ENCODE results near the gene PI4KA.
"Not testable (repeated sequence)": the region's sequence is repeated elsewhere in the genome, so short reads cannot be mapped to it uniquely, and the experiment has no call there.

DNA sequence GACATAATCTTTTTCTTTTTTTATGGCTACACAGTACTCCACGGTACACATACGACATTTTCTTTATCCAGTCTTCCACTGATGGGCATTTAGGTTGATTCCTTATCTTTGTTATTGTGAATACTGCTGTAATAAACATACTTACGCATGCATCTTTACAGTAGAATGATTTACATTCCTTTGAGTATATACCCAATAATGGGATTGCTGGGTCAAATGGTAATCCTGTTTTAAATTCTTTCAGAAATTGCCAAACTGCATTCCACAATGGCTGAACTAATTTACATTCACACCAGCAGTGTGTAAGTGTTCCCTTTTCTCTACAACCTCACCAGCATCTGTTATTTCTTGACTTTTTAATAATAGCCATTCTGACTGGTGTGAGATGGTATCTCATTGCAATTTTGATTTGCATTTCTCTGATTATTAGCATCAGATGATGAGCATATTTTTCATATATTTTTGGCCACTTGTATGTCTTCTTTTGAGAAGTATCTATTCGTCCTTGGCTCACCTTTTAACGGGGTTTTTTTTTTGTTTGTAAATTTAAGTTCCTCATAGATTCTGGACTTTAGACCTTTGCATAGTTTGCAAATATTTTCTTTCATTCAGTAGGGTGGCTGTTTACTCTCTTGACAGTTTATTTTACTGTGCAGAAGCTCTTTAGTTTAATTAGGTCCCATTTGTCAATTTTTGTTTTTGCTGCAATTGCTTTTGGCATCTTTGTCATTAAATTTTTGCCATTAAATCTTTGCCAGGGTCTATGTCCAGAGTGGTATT is 32.0 kb downstream of the PI4KA start:
- TF ChIP-seq, protein P1, sequence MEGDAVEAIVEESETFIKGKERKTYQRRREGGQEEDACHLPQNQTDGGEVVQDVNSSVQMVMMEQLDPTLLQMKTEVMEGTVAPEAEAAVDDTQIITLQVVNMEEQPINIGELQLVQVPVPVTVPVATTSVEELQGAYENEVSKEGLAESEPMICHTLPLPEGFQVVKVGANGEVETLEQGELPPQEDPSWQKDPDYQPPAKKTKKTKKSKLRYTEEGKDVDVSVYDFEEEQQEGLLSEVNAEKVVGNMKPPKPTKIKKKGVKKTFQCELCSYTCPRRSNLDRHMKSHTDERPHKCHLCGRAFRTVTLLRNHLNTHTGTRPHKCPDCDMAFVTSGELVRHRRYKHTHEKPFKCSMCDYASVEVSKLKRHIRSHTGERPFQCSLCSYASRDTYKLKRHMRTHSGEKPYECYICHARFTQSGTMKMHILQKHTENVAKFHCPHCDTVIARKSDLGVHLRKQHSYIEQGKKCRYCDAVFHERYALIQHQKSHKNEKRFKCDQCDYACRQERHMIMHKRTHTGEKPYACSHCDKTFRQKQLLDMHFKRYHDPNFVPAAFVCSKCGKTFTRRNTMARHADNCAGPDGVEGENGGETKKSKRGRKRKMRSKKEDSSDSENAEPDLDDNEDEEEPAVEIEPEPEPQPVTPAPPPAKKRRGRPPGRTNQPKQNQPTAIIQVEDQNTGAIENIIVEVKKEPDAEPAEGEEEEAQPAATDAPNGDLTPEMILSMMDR (conservative IDR thresholded peaks at IDR 0.05; ENCODE audit: low read depth, low read length) = not testable (repeated sequence)
- not testable (repeated sequence) for TF ChIP-seq EZH2 (IDR thresholded peaks at IDR 0.05; ENCODE audit: borderline replicate concordance, low read depth, low read length, poor library complexity, severe bottlenecking)
